Sigmoid colon (tissue), 7 donors: Measurements from ENCODE around the gene DENND5B. TPM values are rescaled to one million over a fixed set of nuclear protein-coding genes. Genes with fewer than 3 reads are reported as not detected.

Experiments
- DNase-seq: peaks from one replicate; pipeline ENCODE4 v3.0.0-alpha.2; 2019
- H3K27ac ChIP-seq, 4 donors: fragments of 200-600 bp; sonication (generic); one replicate each; pipeline ENCODE4 v1.5.1; 2016 to 2019; ENCODE audit warnings: mild to moderate bottlenecking in 1 of 4
- H3K27me3 ChIP-seq, 3 donors: fragments of 200-600 bp; sonication (generic); one replicate each; pipeline ENCODE4 v1.5.1; 2019; ENCODE audit warnings: mild to moderate bottlenecking in 1 of 3
- H3K36me3 ChIP-seq, 4 donors: fragments of 200-600 bp; sonication (generic); one replicate each; pipeline ENCODE4 v1.5.1; 2016 to 2019
- H3K4me1 ChIP-seq, 4 donors: fragments of 200-600 bp; sonication (generic); one replicate each; pipeline ENCODE4 v1.5.1; 2017 to 2019
- H3K4me3 ChIP-seq, 4 donors: fragments of 200-600 bp; sonication (generic); one replicate each; pipeline ENCODE4 v1.5.1; 2017 to 2019; ENCODE audit warnings: mild to moderate bottlenecking in 2 of 4, moderate library complexity in 1 of 4
- H3K9me3 ChIP-seq, 4 donors: fragments of 200-600 bp in 3 of 4; sonication (generic) in 3 of 4; one replicate each; pipeline versions ENCODE4 v1.5.1 to v1.6.1; 2013 to 2019
- CTCF ChIP-seq, 4 experiments: fragments of 450-650 bp in 3 of 4; fragments of 200-600 bp in 1 of 4; IDR thresholded peaks; one replicate each; pipeline ENCODE4 v1.5.1; 2016 to 2019; ENCODE audit warnings: antibody characterized with exemption in 4 of 4, mild to moderate bottlenecking in 3 of 4, moderate library complexity in 2 of 4
- EP300 ChIP-seq, 4 donors: sonication (generic); formaldehyde crosslinking; IDR thresholded peaks; one replicate each; pipeline ENCODE4 v1.6.1; 2017; ENCODE audit warnings: antibody characterized with exemption in 4 of 4
- POLR2A ChIP-seq, 2 donors: fragments of 450-650 bp; IDR thresholded peaks; one replicate each; pipeline ENCODE4 v1.6.1; 2016; ENCODE audit warnings: antibody characterized with exemption in 2 of 2, mild to moderate bottlenecking in 2 of 2, moderate library complexity in 2 of 2
- POLR2AphosphoS5 ChIP-seq, 4 donors: sonication (generic); formaldehyde crosslinking; IDR thresholded peaks; one replicate each; pipeline ENCODE4 v1.6.1; 2017; ENCODE audit warnings: antibody characterized with exemption in 4 of 4
- WGBS, 2 donors: extraction: QIAGEN DNeasy Blood & Tissue Kit; methylation state at CpG; one replicate each; pipeline ENCODE4 v1.1.7; 2013; 5-methylcytosine and 5-hydroxymethylcytosine counted together
- intact Hi-C: fragments of 100-400 bp; cut with DNase I; formaldehyde crosslinking; loops from one replicate; pipeline ENCODE4 v1.15.1; 2023
- polyA plus RNA-seq, 3 donors: library from polyadenylated mRNA; stranded (reverse); fragments of 200-250 nt; gene quantifications; one replicate each; pipeline ENCODE4 v1.2.3, GENCODE V29; 2013
- total RNA-seq, 4 donors: library from RNA; depleted of rRNA; stranded (reverse); fragments of >200 nt; gene quantifications; one replicate each; pipeline ENCODE4 v1.1.0, GENCODE V29; 2016
- donor health status: healthy with polysubstance abuse.
- donor health status: Bipolar disorder and iron deficiency.
- donor health status: healthy.

DENND5B gene
- total and polyA plus RNA-seq, 7 donors = 2.4 to 34.3 (median 19.5) TPM

DNA sequence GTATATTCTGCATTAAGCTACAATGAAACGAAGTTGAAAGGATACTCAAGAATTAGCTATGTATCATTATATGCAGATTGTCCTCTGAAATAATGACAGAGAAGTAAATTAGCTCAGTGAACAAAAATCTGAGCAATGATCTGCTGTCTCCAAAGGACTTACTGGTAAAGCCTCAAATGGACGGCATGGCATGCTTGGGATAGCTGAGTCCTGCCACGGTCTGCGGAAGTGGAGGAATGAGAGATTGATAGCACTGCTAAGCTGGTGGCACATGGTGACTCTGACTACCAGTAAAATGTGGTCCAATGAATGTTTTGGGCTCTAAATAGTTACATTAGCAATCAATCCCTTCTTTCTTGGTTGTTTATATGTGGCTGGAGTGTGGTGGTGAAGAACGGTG is 3.7 kb upstream of the DENND5B start:
- Histone ChIP-seq H3K36me3 (no peaks in the 10 kb centered on the region), H3K27ac (no peak overlapping the region), H3K9me3 (no peaks in the 10 kb centered on the region), H3K27me3 (no peaks in the 10 kb centered on the region), H3K4me3 (no peak overlapping the region), H3K4me1 (peaks cover 0 to 7% (median 2%) of the 10 kb centered on the region in 4 donors)
- 76 to 77% methylated on average over 5 of the region's 5 CpGs for WGBS, 2 donors
- intact Hi-C loops = no loop called here
- DNase-seq = no peak
- TF ChIP-seq POLR2AphosphoS5 (IDR thresholded peaks at IDR 0.05) = no peak
- no peak for TF ChIP-seq POLR2A (IDR thresholded peaks at IDR 0.05)
- TF ChIP-seq EP300 (IDR thresholded peaks at IDR 0.05) = no peak
- no peak for TF ChIP-seq CTCF (IDR thresholded peaks at IDR 0.05)

- DNase-seq = peak; percentile 68
- H3K4me3 ChIP-seq = peak overlapping the region; percentile 56 to 97 (median 94)
Observed at GRCh38 chr12:31591380-31591901, 505 bp upstream of the DENND5B start.

DNA sequence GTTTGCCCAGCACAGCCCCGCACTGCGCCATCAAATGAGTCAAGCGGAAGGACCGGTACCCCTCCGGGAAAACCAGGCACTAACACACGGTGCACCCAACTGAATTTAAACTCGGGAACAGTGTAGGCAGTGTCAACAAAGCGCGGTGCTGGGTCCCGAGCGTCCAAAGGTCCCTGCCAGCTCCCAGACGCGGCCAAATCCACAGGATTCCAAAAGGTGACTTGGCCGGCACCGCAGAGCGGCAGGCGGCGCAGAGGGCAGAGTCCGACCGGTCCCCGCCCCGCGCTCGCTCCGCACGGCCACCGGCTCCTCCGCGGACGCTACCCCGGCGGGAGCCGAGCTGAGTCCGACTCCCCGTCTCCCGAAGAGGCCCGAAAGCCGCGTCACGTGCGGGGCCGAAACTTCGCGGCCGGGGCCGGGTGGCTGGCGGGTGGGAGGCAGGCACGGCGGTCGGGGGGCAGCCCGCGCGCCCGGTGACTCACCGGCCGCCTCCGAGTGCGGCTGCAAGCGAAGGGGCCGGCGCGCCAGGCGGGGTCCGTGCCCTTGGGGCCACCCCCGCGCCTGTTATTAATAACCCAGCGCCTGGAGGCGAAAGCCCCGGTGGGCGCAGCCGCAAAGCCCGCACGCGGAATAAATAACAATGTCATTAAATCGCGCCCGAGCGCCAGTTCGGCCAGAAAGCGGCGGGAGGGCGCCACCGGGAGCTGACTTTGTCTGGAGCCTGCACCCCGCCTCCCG is 863 bp downstream of the DENND5B start:
- intact Hi-C loops = loop anchor here (1.0 to 5.0 kb wide), 3 partner anchors 137 to 517 kb away; partner anchors contain the start of genes AMN1 and BICD1
- WGBS, 2 donors = 0 to 1% methylated on average over 85 of the region's 85 CpGs
- DNase-seq = peak; percentile 84
- Histone ChIP-seq H3K4me1 (peaks cover 0 to 36% (median 14%) of the 10 kb centered on the region in 4 donors), H3K9me3 (no peaks in the 10 kb centered on the region), H3K36me3 (no peaks in the 10 kb centered on the region), H3K27me3 (no peaks in the 10 kb centered on the region), H3K27ac (peak overlapping the region; percentile 96 to 99 (median 98)), H3K4me3 (peak overlapping the region; percentile 61 to 97 (median 94))
- TF ChIP-seq EP300 (IDR thresholded peaks at IDR 0.05) = no peak
- peak; percentile 8 to 63 (median 57) for TF ChIP-seq POLR2AphosphoS5 (IDR thresholded peaks at IDR 0.05)

More at GRCh38 chr12:31591380-31591901, 505 bp upstream of the DENND5B start:
- Histone ChIP-seq H3K36me3 (no peaks in the 10 kb centered on the region), H3K4me1 (peaks cover 0 to 24% (median 8%) of the 10 kb centered on the region in 4 donors), H3K27me3 (no peaks in the 10 kb centered on the region), H3K27ac (peak overlapping the region; percentile 96 to 99 (median 98)), H3K9me3 (no peaks in the 10 kb centered on the region)
- intact Hi-C loops = loop anchor here (1.0 kb wide), 1 partner anchor 45 kb away; no protein-coding TSS in a partner anchor
- TF ChIP-seq CTCF (IDR thresholded peaks at IDR 0.05) (no peak), EP300 (IDR thresholded peaks at IDR 0.05) (no peak), POLR2AphosphoS5 (IDR thresholded peaks at IDR 0.05) (peak; percentile 41 to 83 (median 62)), POLR2A (IDR thresholded peaks at IDR 0.05) (no peak)
- 2 to 6% methylated on average over 16 of the region's 16 CpGs for WGBS, 2 donors

GRCh38 chr12:31589598-31589903 is 1.4 kb downstream of the DENND5B start:
- TF ChIP-seq EP300 (IDR thresholded peaks at IDR 0.05) (no peak), POLR2A (IDR thresholded peaks at IDR 0.05) (no peak), POLR2AphosphoS5 (IDR thresholded peaks at IDR 0.05) (no peak), CTCF (IDR thresholded peaks at IDR 0.05) (no peak)
- Histone ChIP-seq H3K4me3 (peak overlapping the region; percentile 61 to 97 (median 94)), H3K27me3 (no peaks in the 10 kb centered on the region), H3K4me1 (peaks cover 0 to 41% (median 17%) of the 10 kb centered on the region in 4 donors), H3K27ac (peak overlapping the region; percentile 96 to 99 (median 98)), H3K9me3 (no peaks in the 10 kb centered on the region), H3K36me3 (no peaks in the 10 kb centered on the region)
- no peak for DNase-seq
- intact Hi-C loops = loop anchor here (1.0 to 5.0 kb wide), 3 partner anchors 138 to 518 kb away; partner anchors contain the start of genes AMN1 and BICD1
- WGBS, 2 donors = 2% methylated on average over 15 of the region's 15 CpGs

DNA sequence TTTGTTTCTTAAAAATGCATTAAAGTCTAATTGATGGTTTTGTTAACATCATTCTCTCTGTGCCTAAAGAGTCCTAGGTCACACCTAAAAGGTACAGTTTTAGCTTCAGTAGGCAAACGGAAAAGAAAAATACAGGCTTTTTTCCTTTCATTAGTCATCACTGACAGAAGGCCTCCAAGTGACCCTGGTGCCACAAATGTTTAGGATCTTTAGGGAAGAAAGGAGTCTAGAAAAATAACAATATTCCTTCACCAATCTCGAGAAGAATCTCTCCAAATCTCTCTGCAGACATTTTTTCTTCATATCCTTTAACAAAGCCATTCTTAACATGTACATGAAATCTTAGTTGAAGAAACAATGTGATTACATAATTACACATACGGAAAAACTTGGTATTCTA is 2.0 kb downstream of the DENND5B start:
- Histone ChIP-seq H3K27ac (peak overlapping the region; percentile 96 to 99 (median 98)), H3K36me3 (no peaks in the 10 kb centered on the region), H3K27me3 (no peaks in the 10 kb centered on the region), H3K4me3 (peak overlapping the region; percentile 61 to 97 (median 94)), H3K4me1 (peaks cover 0 to 47% (median 19%) of the 10 kb centered on the region in 4 donors), H3K9me3 (no peaks in the 10 kb centered on the region)
- intact Hi-C loops = loop anchor here (1.0 to 5.0 kb wide), 3 partner anchors 138 to 518 kb away; partner anchors contain the start of genes AMN1 and BICD1
- no peak for TF ChIP-seq EP300 (IDR thresholded peaks at IDR 0.05)
- TF ChIP-seq POLR2AphosphoS5 (IDR thresholded peaks at IDR 0.05) = no peak
- no peak for TF ChIP-seq CTCF (IDR thresholded peaks at IDR 0.05)
- TF ChIP-seq POLR2A (IDR thresholded peaks at IDR 0.05) = no peak
- WGBS, 2 donors = 52 to 55% methylated on average over 3 of the region's 3 CpGs
- DNase-seq = no peak
